Measurements from ENCODE around the gene BICD1.

DNA sequence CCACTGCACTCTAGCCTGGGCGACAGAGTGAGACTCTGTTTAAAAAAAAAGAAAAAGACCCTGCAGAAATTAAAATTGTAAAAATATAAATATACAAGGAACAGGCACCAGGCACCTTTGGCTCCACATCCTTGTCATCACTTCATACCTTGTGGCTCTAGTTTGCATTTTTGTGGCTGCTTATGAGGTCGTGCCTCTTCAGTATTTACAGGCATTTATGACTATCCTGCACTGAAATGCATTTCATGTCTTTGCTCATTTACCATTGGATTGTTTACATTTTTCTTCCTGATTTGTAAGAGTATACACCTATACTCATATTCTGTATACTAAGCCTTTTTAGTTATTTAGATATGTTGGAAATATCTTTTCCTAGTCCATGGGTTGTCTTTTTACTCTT lies 20.1 kb downstream of the BICD1 start:
- TF ChIP-seq GATA3 (IDR thresholded peaks at IDR 0.05; ENCODE audit: low read depth, low read length), result no peak
- TF ChIP-seq GATA2 (IDR thresholded peaks at IDR 0.05; ENCODE audit: low read depth, low read length), result no peak
